Occipital lobe (tissue), 2 donors: ENCODE measurements around the gene MMS19. TPM values are rescaled to one million over a fixed set of nuclear protein-coding genes. Genes with fewer than 3 reads are reported as not detected.
"Not testable (repeated sequence)": the region's sequence is repeated elsewhere in the genome, so short reads cannot be mapped to it uniquely, and the experiment has no call there.

Experiments
- DNase-seq: peaks from one replicate; lab custom pipeline; 2025; lab: John Stamatoyannopoulos, UW
- total RNA-seq: library from RNA; depleted of rRNA; stranded (reverse); fragments of >200 nt; gene quantifications from one replicate; pipeline ENCODE4 v1.2.3, GENCODE V29; 2014

MMS19 gene
- total RNA-seq: 55.4 TPM

- peak; percentile 100 for DNase-seq
Observed at GRCh38 chr10:97498076-97498840, at the start of gene MMS19. MMS19 (minus strand) TSS chr10:97498422; CDS start chr10:97498384, 38 bp downstream.

GRCh38 chr10:97547962-97548361 lies 49.7 kb upstream of the MMS19 start:
- DNase-seq: no peak

GRCh38 chr10:97547271-97547600 lies 49.0 kb upstream of the MMS19 start:
- DNase-seq: no peak

GRCh38 chr10:97546456-97547270 lies 48.4 kb upstream of the MMS19 start:
- DNase-seq: no peak

- peak; percentile 93 for DNase-seq
Observed at GRCh38 chr10:97543025-97543546, 44.9 kb upstream of the MMS19 start.

- DNase-seq: peak; percentile 77
Observed at GRCh38 chr10:97542169-97543024, 44.2 kb upstream of the MMS19 start.

DNA sequence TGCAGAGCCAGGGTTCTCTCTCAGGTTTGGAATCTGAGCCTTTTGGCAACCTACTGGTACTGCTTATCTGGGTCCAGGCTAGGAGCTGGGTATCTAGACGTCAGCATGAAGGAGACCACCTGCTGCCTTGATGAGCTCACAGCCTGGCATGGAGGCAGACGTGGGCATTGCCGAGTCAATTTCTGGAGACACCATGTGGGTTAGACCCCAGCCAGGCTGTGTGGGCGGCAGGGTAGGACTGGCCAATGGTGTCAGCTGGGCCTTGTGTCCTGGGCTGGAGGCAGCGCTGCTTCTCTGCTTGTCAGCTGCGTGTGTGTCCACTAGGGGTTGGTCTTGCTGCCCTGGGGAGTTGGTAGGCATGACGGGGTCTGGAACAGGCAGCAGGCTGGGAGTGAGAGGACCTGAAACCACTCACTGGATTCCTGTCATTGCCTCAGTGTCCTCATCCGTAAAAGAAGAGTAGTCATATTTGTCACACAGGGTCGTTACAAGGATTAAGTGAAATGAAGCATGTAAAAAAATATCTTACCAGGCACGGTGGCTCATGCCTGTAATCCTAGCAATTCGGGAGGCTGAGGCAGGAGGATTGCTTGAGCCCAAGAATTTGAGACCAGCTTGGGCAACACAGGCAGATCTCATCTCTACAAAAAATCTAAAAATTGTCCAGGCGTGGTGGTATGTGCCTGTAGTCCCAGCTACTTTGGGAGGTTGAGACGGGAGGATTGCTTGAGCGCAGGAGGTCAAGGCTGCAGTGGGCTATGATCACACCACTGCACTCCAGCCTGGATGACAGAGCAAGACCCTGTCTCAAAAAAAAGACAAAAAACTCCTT lies 42.7 kb upstream of the MMS19 start:
- no peak for DNase-seq

- DNase-seq: no peak
Observed at GRCh38 chr10:97539523-97540200, 41.4 kb upstream of the MMS19 start.

DNA sequence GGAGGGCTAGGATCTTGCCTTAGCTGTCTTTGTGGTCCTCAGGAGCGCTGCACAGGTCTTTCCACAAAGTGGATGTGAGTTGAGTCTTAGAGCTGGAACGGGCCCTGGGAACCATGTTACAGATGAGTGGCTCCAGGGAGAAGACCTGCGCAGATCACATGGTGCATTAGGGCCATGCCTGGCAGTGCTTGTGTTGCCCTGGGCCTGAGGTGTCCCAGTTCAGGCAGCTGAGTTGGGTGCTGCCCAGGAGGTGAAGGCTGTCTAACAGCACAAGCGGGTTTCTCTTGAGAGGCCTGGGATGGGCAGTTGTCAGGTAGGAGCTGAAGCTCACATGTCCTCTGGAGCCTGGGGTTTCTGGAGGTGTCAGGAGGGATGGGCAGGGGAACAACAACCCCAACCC lies 40.6 kb upstream of the MMS19 start:
- DNase-seq: no peak

GRCh38 chr10:97538411-97538810 lies 40.2 kb upstream of the MMS19 start:
- DNase-seq: no peak

DNA sequence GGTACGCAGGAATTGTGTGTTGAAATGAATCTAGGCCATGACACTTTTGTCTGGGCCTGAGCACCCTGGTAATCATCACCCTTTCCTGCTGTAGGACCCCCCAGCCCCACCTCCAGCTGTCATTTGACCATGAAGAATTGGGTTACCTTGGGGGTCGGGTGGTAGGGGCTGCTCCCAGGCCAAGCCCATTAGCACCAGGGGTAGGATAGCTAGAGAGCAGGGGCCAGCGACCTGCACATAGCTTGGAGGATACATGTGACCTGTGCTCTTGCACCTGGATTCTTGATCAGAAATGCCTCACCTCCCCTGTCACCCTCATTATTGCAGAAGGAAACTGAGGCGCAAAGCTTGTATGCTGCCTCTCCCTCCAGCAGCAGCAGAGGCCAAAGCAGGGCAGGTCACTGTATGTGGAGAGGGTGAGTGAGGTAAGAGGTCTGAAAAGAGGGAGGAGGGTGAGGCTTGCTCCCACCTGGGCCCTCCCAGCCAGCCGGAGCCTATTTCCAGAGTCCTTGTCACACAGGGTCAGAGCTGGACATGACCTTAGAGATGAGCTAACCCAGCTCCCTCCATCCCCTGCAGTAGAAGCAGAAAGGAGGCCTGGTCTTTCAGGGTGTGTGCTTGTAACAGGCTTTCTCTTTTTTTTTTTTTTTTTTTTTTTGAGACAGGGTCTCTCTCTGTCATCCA lies 39.1 kb upstream of the MMS19 start:
- DNase-seq: no peak

DNA sequence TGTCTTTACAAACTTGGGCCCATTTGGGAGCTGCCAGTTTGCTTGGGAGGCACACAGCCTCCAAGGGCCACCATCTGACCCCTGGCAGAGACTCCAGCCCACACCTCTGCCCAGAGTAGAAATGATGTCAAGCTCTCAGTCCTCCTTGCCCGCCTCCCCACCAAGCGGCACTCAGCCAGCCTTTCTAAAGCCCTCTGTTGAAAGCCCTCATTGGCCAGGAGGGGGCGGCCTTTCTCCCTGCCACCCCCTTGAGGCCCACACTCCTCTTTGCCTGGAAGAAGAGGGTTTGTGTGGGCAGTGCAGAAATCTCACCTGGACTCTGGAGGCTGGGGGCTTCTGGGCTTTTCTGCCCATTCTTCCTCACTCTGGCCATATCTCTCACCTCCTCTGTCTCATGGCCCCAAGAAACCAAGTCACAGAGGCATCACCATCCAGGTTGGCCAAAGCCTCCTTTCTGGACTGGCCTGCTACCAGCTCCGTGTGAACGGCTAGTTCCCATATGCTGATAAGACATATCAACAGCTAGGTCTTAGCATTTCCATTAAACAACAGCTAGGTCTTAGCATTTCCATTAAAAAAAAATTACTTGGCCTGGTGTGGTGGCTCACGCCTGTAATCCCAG lies 36.6 kb upstream of the MMS19 start:
- no peak for DNase-seq

DNA sequence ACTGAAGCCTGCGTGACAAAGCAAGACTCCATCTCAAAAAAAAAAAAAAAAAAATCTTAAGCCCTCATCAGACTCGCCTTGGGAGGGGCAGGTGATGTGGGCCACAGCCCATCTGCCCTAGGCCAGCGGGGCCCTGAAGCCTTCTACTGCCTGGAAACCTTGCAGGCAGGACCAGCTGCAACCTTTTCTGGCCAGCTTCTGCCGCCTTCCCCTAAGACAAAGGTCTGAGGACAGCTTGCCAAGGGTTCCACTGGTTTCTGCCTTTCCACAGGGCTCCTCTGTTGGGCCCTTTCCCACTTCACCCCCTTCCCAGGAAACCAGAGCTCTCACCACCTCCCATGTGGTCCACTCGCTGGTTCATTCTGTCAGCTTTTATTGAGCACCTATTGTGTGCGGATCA lies 35.7 kb upstream of the MMS19 start:
- DNase-seq: no peak

DNA sequence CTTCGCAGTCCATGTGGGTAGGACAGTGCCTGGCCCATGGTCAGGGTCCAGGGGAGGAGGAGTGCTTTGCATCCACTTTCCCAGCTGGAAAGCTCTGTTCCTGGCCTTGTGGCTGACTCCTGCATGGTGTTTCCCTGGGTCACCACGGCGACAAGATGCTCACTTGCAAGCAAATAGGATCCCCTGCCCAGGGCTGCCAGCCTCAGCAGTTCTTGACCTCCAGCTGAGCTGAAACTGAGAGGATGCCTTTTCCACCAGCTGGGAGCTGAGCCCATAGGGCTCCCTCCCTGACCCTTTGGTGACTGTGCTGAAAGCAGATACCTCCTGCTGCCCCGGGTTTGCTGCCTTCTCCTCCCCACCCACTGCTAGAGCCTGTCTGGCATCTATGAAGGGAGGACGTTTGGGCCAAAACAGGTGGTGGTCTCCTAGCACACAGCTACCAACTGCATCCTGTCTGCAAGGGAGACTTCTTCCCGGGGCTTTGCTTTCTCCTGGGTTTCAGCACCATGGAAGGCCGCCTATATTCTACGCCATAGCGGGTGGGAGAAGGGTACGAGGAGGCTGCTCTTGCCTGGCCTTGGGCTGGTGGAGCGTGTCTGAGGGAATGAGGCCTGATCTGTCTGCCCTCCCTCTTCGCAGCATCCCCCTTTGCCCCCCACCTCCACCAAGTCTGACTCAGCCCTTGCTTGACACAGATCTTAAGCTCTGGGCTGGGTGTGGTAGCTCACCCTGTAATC lies 34.9 kb upstream of the MMS19 start:
- DNase-seq: no peak

DNA sequence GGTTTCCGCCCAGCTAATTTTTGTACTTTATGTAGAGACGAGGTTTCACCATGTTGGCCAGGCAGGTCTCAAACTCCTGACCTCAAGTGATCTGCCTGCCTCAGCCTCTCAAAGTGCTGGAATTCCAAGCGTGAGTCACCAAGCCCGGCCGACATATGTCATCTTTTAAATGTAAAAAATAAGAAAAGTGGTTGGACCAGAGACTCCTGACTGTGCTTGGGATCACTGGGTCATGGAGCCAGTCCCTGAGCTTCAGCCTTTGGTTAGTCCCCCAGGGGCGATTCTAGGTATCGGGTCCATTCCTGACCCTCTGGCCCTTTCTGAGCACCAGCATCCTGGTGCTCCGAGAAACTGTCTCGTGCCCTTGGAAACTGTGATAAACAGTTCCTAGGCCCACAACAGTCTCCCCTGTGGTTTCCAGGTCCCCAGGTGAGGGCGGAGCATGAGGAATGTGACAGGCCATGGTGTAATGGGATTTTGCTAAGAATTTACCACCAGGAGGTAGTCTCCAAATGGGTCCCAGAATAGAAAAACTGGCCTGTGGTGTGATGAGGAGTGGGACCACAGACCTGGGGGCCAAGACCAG lies 33.3 kb upstream of the MMS19 start:
- DNase-seq: no peak

GRCh38 chr10:97529685-97530465 lies 31.7 kb upstream of the MMS19 start:
- DNase-seq: no peak

GRCh38 chr10:97528876-97529275 lies 30.7 kb upstream of the MMS19 start:
- not testable (repeated sequence) for DNase-seq
